PC-9 (cell line): ENCODE measurements around the gene CFH. TPM values are rescaled to one million over a fixed set of nuclear protein-coding genes. Genes with fewer than 3 reads are reported as not detected.
"Not testable (repeated sequence)": the region's sequence is repeated elsewhere in the genome, so short reads cannot be mapped to it uniquely, and the experiment has no call there.

Experiments
- BruUV-seq: library from RNA; stranded (reverse); fragments of 400-500 nt; replicated peaks from 2 replicates; lab custom pipeline; 2021; lab: Mats Ljungman, UMichigan
- CTCF ChIA-PET: fragments of 300-600 bp; sonication (Branson Sonifier 250); formaldehyde crosslinking; loops from one replicate; lab custom pipeline; 2022; ENCODE audit warnings: antibody characterized with exemption; lab: Charles Lee
- POLR2A ChIA-PET: fragments of 300-600 bp; sonication (Branson Sonifier 250); formaldehyde crosslinking; loops from one replicate; lab custom pipeline; 2022; ENCODE audit warnings: antibody characterized with exemption; ENCODE audit not compliant: unreplicated experiment; lab: Charles Lee
- DNase-seq, 2 experiments: peaks; one replicate each; pipeline versions ENCODE4 v3.0.0 to v3.0.0-alpha.2; 2015 to 2022; ENCODE audit warnings: mixed read lengths in 1 of 2
- H2AFZ ChIP-seq: fragments of 200-600 bp; sonication (generic); 2 replicates; pipeline ENCODE4 v1.8.1; 2017; ENCODE audit warnings: antibody characterized with exemption
- H3F3A ChIP-seq: fragments of 200-600 bp; sonication (generic); 2 replicates; pipeline ENCODE4 v1.8.1; 2017; ENCODE audit warnings: antibody characterized with exemption, mild to moderate bottlenecking, low read depth; ENCODE audit not compliant: insufficient read depth
- H3K27ac ChIP-seq: fragments of 200-600 bp; sonication (generic); 2 replicates; pipeline ENCODE4 v1.6.1; 2016; ENCODE audit warnings: mixed run types
- H3K27me3 ChIP-seq: fragments of 200-600 bp; sonication (generic); 2 replicates; pipeline ENCODE4 v1.6.1; 2016; ENCODE audit warnings: low read depth, mixed run types; ENCODE audit not compliant: insufficient read depth
- H3K36me3 ChIP-seq: fragments of 200-600 bp; sonication (generic); 2 replicates; pipeline ENCODE4 v1.6.1; 2016; ENCODE audit warnings: low read depth, mixed run types
- H3K4me1 ChIP-seq: fragments of 200-600 bp; sonication (generic); replicated peaks from 2 replicates; pipeline ENCODE4 v1.6.1; 2016; ENCODE audit warnings: mixed run types; ENCODE audit not compliant: insufficient read depth
- H3K4me2 ChIP-seq: fragments of 200-600 bp; sonication (generic); 2 replicates; pipeline ENCODE4 v1.6.1; 2017; ENCODE audit warnings: mixed run types
- H3K4me3 ChIP-seq: fragments of 200-600 bp; sonication (generic); 2 replicates; pipeline ENCODE4 v1.6.1; 2016; ENCODE audit warnings: mixed run types
- H3K79me2 ChIP-seq: fragments of 200-600 bp; sonication (generic); 2 replicates; pipeline ENCODE4 v1.6.1; 2017; ENCODE audit warnings: low read depth, mixed run types
- H3K9me2 ChIP-seq: fragments of 200-600 bp; sonication (generic); 2 replicates; pipeline ENCODE4 v1.8.1; 2017; ENCODE audit warnings: mild to moderate bottlenecking; ENCODE audit not compliant: insufficient read depth
- H3K9me3 ChIP-seq: fragments of 200-600 bp; sonication (generic); 2 replicates; pipeline ENCODE4 v1.8.1; 2016; ENCODE audit warnings: low read depth; ENCODE audit not compliant: insufficient read depth
- H4K20me1 ChIP-seq: fragments of 200-600 bp; sonication (generic); 2 replicates; pipeline ENCODE4 v1.8.1; 2017; ENCODE audit not compliant: insufficient read depth
- CTCF ChIP-seq: fragments of 200-600 bp; sonication (generic); conservative IDR thresholded peaks from 2 replicates; pipeline ENCODE4 v1.6.1; 2017; ENCODE audit warnings: mixed run types, antibody characterized with exemption, mild to moderate bottlenecking, moderate library complexity
- EZH2 ChIP-seq: fragments of 200-600 bp; sonication (generic); IDR thresholded peaks from 2 replicates; pipeline ENCODE4 v1.8.0; 2017; ENCODE audit warnings: antibody characterized with exemption, low read depth
- intact Hi-C: fragments of 100-400 bp; cut with micrococcal nuclease; formaldehyde crosslinking; loops from one replicate; pipeline ENCODE4 v1.10.0; 2022; ENCODE audit not compliant: unreplicated experiment
- total RNA-seq: library from RNA; stranded (reverse); gene quantifications from 2 replicates; pipeline ENCODE4 v1.2.3, GENCODE V29; 2021

CFH gene
- total RNA-seq, 1 experiment from 2014 or later = 3.8 TPM

DNA sequence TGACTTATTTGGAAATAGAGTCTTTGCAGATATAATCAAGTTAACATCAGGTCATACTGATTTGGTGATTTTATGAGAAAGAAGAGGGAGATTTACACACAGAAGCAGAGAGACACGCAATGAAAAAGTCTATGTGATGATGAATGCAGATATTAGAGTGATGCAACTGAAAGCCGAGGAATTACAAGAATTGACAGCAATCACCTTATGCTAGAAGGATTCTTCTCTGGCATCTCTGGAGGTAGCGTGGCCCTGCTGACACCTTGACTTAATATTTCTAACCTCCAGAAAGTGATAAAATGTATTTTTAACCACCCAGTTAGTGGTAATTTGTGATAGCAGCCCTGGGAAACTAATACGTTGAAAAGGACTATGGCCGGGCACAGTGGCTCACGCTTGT lies 14.2 kb upstream of the CFH start:
- Histone ChIP-seq H3K9me3 (no peaks in the 10 kb centered on the region), H2AFZ (no peak overlapping the region), H3F3A (no peaks in the 10 kb centered on the region), H3K79me2 (no peaks in the 10 kb centered on the region), H3K4me2 (no peak overlapping the region), H3K4me1 (no peaks in the 10 kb centered on the region), H3K4me3 (no peak overlapping the region), H3K9me2 (no peaks in the 10 kb centered on the region; the same call in 1 of the 2 replicates), H3K27ac (no peak overlapping the region), H4K20me1 (no peaks in the 10 kb centered on the region), H3K27me3 (no peaks in the 10 kb centered on the region), H3K36me3 (no peaks in the 10 kb centered on the region)
- BruUV-seq = no TSS peak
- CTCF ChIA-PET = no interaction called here
- POLR2A ChIA-PET = no interaction called here
- TF ChIP-seq EZH2 (no peak), CTCF (no peak)
- intact Hi-C loops = no loop called here
- DNase-seq = no peak

- H2AFZ ChIP-seq = no peak overlapping the region
- H3K4me1 ChIP-seq = no peaks in the 10 kb centered on the region
- DNase-seq = no peak
- intact Hi-C loops = no loop called here
- CTCF ChIA-PET = interaction anchor here (0.6 to 0.7 kb wide), 2 partner anchors 188 to 262 kb away, joined by 3 to 9 read pairs; no protein-coding TSS in a partner anchor
- BruUV-seq = no TSS peak
- H3K9me3 ChIP-seq = no peaks in the 10 kb centered on the region
- no peak overlapping the region for H3K4me2 ChIP-seq
- no peak overlapping the region for H3K27ac ChIP-seq
- POLR2A ChIA-PET = no interaction called here
- no peaks in the 10 kb centered on the region for H3K36me3 ChIP-seq
- no peak for TF ChIP-seq EZH2
- no peak for TF ChIP-seq CTCF
- H4K20me1 ChIP-seq = no peaks in the 10 kb centered on the region
- no peaks in the 10 kb centered on the region; the same call in 1 of the 2 replicates for H3K9me2 ChIP-seq
- no peaks in the 10 kb centered on the region for H3K79me2 ChIP-seq
- no peak overlapping the region for H3K4me3 ChIP-seq
- no peaks in the 10 kb centered on the region for H3F3A ChIP-seq
- H3K27me3 ChIP-seq = no peaks in the 10 kb centered on the region
Observed at GRCh38 chr1:196638466-196638865, 13.4 kb upstream of the CFH start.

DNA sequence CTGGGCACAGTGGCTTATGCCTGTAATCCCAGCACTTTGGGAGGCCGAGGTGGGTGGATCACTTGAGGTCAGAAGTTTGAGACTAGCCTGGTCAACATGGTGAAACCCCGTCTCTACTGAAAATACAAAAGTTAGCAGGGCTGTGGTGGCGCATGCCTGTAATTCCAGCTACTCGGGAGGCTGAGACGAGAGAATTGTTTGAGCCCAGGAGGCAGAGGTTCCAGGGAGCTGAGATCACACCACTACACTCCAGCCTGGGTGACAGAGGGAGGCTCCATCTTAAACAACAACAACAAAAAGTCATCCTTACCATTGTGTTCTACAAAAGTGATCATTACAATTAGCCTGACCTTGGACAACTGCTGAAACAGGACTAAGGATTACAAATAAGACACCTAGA lies 12.6 kb upstream of the CFH start:
- CTCF ChIA-PET = not testable (repeated sequence)

GRCh38 chr1:196640976-196641375 lies 10.9 kb upstream of the CFH start:
- no TSS peak for BruUV-seq
- CTCF ChIA-PET = no interaction called here

More for the DNA sequence above, 12.6 kb upstream of the CFH start:
- H3F3A ChIP-seq, intact Hi-C loops, H3K9me3 ChIP-seq, BruUV-seq, H3K27ac ChIP-seq, H4K20me1 ChIP-seq, H3K27me3 ChIP-seq, H3K79me2 ChIP-seq, DNase-seq, H3K4me1 ChIP-seq, POLR2A ChIA-PET, H3K36me3 ChIP-seq, H3K4me2 ChIP-seq, H3K4me3 ChIP-seq, H2AFZ ChIP-seq, H3K9me2 ChIP-seq: not testable (repeated sequence)

More at GRCh38 chr1:196640976-196641375, 10.9 kb upstream of the CFH start:
- no peaks in the 10 kb centered on the region; the same call in 1 of the 2 replicates for H3K9me2 ChIP-seq
- H3K79me2 ChIP-seq = no peaks in the 10 kb centered on the region
- H3K27ac ChIP-seq = no peak overlapping the region
- H3K4me2 ChIP-seq = no peak overlapping the region
- no peak for DNase-seq
- TF ChIP-seq CTCF = no peak
- no peak for TF ChIP-seq EZH2
- H4K20me1 ChIP-seq = no peaks in the 10 kb centered on the region
- H3K9me3 ChIP-seq = no peaks in the 10 kb centered on the region
- H3F3A ChIP-seq = no peaks in the 10 kb centered on the region
- no peaks in the 10 kb centered on the region for H3K4me1 ChIP-seq
- no peaks in the 10 kb centered on the region for H3K36me3 ChIP-seq
- H2AFZ ChIP-seq = no peak overlapping the region
- POLR2A ChIA-PET = no interaction called here
- intact Hi-C loops = no loop called here
- no peak overlapping the region for H3K4me3 ChIP-seq
- H3K27me3 ChIP-seq = no peaks in the 10 kb centered on the region
